Nephron progenitor cell (in vitro differentiated cells): ENCODE results near the gene DNAJB5.

Experiments
- DNase-seq: peaks from one replicate; pipeline ENCODE4 v3.0.0; 2021
- H3K27ac Mint-ChIP-seq: 2 replicates; pipeline ENCODE4 v1.8.0; 2021; ENCODE audit warnings: mild to moderate bottlenecking, moderate library complexity, mixed read lengths
- H3K27me3 Mint-ChIP-seq: 2 replicates; pipeline ENCODE4 v1.8.0; 2021; ENCODE audit warnings: mild to moderate bottlenecking, low read depth, mixed read lengths; ENCODE audit not compliant: poor library complexity
- H3K36me3 Mint-ChIP-seq: 2 replicates; pipeline ENCODE4 v1.8.0; 2021; ENCODE audit warnings: low read depth, mixed read lengths
- H3K4me1 Mint-ChIP-seq: 2 replicates; pipeline ENCODE4 v1.8.0; 2021; ENCODE audit warnings: mixed read lengths
- H3K4me3 Mint-ChIP-seq: 2 replicates; pipeline ENCODE4 v1.8.0; 2021; ENCODE audit warnings: mild to moderate bottlenecking, moderate library complexity, mixed read lengths
- H3K9me3 Mint-ChIP-seq: 2 replicates; pipeline ENCODE4 v1.8.0; 2021; ENCODE audit warnings: mild to moderate bottlenecking, moderate library complexity, mixed read lengths
- TF ChIP-seq, protein P1 (sequence below): fragments of 200-600 bp; sonication (generic); IDR thresholded peaks from 2 replicates; pipeline ENCODE4 v1.5.0; 2021; ENCODE audit warnings: antibody characterized with exemption

DNAJB5 gene

DNA sequence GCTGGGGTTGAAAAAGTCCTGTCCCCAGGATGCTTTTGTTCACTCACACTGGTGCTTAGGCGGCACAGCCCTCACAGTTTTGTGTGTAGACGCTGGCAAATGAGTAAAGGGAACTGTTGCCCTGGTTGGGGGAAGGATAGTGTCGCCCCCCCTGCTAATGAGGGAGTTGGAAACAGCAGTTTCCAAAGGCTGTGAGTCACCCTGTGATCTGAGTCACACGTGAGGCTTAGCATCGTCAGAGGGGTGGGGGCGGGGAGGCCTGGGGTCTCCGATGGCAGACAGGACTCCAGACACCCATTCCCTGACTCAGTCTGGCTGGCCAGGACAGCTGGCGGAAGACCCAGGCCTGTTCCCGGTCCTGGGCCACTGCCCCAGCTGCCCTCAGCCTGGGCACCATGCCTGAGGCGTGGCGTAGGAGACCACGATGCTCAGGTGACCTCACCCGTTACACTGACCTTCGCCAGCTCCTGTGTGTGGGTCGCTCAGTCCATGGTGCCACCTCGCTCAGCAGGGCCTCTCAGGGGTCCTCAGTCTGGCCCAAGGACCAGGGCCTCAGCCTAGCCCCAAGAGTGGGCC, 2.9 kb downstream of the DNAJB5 start:
- Mint-ChIP-seq H3K9me3 (no peaks in the 10 kb centered on the region), H3K27me3 (peaks cover 2% of the 10 kb centered on the region), H3K36me3 (peaks cover 12% of the 10 kb centered on the region), H3K4me1 (peaks cover 88% of the 10 kb centered on the region), H3K27ac (peak overlapping the region; percentile 62), H3K4me3 (peak overlapping the region; percentile 56)
- TF ChIP-seq, protein P1, sequence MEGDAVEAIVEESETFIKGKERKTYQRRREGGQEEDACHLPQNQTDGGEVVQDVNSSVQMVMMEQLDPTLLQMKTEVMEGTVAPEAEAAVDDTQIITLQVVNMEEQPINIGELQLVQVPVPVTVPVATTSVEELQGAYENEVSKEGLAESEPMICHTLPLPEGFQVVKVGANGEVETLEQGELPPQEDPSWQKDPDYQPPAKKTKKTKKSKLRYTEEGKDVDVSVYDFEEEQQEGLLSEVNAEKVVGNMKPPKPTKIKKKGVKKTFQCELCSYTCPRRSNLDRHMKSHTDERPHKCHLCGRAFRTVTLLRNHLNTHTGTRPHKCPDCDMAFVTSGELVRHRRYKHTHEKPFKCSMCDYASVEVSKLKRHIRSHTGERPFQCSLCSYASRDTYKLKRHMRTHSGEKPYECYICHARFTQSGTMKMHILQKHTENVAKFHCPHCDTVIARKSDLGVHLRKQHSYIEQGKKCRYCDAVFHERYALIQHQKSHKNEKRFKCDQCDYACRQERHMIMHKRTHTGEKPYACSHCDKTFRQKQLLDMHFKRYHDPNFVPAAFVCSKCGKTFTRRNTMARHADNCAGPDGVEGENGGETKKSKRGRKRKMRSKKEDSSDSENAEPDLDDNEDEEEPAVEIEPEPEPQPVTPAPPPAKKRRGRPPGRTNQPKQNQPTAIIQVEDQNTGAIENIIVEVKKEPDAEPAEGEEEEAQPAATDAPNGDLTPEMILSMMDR = no peak
- DNase-seq = no peak

DNA sequence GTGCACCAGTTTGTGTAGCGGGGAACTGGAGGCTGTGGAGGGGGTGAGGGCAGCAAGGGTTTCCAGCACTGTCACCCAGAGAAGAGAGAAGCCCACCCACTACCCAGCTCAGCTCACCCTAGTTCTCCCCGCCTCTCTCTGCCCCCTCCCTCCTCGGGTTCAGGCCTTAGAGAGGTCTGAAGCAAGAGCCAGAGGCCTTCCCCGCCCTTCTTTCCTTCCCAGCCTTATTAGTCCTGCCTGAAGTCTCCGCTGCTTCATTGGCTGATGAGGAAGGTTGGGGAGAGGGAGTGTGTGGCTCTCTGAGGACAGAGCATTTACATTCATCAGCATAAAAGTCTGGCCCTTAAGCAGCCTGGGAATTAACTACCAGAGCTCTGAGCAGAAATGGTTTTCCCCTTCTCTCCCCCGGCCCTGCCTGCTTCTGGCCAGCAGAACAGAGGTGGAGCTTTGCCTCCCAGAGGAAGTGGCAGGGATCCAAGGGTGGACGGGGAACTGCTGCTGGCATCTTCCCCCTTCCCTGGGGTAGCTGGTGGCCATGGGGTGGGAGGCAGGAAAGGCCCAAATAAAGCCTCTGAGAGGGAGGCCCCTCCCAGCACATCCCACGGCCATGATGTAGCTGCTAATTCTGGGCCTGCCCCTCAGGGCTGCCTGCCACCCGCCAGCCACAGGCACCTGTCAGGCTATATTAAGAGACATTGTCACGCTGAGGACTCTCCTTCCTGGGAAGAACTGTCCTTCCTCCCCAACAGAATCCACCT, 4.1 kb downstream of the DNAJB5 start:
- H3K4me1 Mint-ChIP-seq = peaks cover 90% of the 10 kb centered on the region
- H3K27ac Mint-ChIP-seq = peak overlapping the region; percentile 85
- no peaks in the 10 kb centered on the region for H3K9me3 Mint-ChIP-seq
- H3K27me3 Mint-ChIP-seq = peaks cover 2% of the 10 kb centered on the region
- H3K4me3 Mint-ChIP-seq = no peak overlapping the region
- TF ChIP-seq, protein P1 = no peak
- H3K36me3 Mint-ChIP-seq = peaks cover 12% of the 10 kb centered on the region
- no peak for DNase-seq

DNA sequence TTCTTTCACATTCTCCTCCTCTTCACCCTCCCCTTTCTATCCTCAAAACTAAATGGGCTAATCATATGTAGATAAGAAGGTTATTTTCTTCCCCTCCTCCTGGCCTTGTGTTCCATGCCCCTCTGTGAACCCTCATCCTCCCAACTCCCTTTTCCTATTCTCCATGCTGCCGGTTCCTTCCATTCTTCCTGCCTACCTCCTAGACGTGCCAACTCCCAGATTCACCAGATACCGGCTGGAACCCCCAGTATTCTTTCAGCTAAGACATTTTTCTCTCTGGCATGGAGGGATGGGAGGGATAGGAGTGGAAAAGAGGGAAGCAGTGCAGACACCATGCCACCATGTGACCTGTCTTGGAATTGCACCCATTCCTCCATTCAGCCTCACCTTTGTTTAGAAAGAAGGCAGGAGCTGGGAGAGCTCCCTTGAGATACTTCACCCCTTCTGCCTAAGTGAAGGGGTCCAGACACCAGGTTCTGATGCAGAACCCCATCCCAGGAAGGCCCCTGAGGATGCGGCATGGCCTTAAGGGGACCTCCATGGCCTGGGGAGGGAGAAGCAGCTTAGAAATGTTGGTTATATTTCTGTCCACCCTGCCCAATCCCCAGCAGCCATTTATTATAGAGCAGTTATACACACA, 4.8 kb downstream of the DNAJB5 start:
- H3K27ac Mint-ChIP-seq = no peak overlapping the region

DNA sequence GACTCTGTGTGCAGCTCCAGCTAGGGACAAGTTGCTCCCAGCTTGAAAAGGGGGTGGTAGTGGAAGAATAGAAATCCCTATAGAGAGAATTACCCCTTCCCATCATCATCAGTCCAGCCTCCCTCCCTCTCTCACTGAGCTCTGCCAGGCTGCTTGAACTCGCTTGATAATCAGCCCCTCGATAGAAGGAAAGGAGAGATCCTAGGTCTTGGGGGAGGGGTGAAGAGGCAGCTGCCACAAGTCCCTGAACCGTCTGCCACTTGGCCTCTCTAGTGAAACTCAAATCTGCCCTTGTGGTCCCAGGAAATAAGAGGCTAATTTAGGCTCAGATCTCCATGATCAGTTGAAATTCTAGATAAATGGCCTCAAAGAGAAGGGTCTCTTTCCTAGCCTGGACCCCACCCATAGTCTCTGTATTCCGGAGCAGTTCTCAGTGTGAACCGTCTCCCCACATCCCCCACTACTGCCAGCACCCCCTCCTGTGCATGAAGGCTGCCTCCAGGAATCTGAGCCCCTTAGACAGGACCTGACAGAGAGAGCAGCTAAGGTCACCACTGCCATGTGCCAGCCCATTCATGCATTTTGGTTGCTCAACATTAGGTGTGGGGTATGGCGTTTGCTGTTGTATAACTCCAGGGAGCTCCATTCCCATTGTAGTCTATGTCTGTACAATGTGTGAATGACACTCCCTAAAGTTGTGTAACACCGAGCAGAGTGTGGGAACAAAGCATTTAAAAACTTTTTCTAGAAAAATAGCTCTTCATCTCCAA, 5.5 kb downstream of the DNAJB5 start:
- H3K27ac Mint-ChIP-seq = peak overlapping the region; percentile 27
- H3K9me3 Mint-ChIP-seq = no peaks in the 10 kb centered on the region
- TF ChIP-seq, protein P1 = no peak
- H3K36me3 Mint-ChIP-seq = peaks cover 12% of the 10 kb centered on the region
- H3K4me1 Mint-ChIP-seq = peaks cover 81% of the 10 kb centered on the region
- DNase-seq = no peak
- H3K27me3 Mint-ChIP-seq = peaks cover 2% of the 10 kb centered on the region
- H3K4me3 Mint-ChIP-seq = peak overlapping the region; percentile 28

More for the DNA sequence above, 4.8 kb downstream of the DNAJB5 start:
- H3K27me3 Mint-ChIP-seq = peaks cover 2% of the 10 kb centered on the region
- no peak overlapping the region for H3K4me3 Mint-ChIP-seq
- H3K36me3 Mint-ChIP-seq = peaks cover 12% of the 10 kb centered on the region
- TF ChIP-seq, protein P1 = peak; percentile 58
- H3K9me3 Mint-ChIP-seq = no peaks in the 10 kb centered on the region
- peaks cover 83% of the 10 kb centered on the region for H3K4me1 Mint-ChIP-seq
- peak; percentile 46 for DNase-seq

DNA sequence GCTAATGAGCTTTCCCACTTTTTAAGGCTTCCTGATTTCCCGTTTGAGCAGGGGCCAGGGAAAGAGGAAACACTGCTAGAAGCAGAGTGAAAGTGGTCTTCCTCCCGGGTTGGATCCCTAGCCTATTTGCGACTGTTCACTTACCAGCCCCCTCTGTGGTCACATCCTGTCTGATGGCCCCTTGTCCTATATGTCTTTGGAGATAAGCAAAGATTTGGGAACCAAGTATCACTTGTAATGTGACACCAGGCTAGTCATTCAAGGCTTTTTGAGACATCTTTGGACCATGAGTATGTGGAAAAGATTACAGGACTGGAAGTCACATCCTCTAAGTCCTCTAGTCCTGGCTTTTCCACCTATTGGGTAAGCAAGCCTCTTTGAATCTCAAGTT, 6.1 kb downstream of the DNAJB5 start:
- Mint-ChIP-seq H3K4me3 (no peak overlapping the region), H3K4me1 (peaks cover 78% of the 10 kb centered on the region), H3K9me3 (no peaks in the 10 kb centered on the region), H3K27ac (peak overlapping the region; percentile 22), H3K27me3 (peaks cover 2% of the 10 kb centered on the region), H3K36me3 (peaks cover 12% of the 10 kb centered on the region)
- no peak for DNase-seq
- TF ChIP-seq, protein P1 = no peak
